Testis (tissue), 3 donors: ENCODE results near the gene MKNK1. TPM values are rescaled to one million over a fixed set of nuclear protein-coding genes. Genes with fewer than 3 reads are reported as not detected.

ENCODE experiments used
- DNase-seq: peaks from one replicate; pipeline ENCODE4 v3.0.0-alpha.2; 2019
- H3K27ac ChIP-seq, 2 donors: fragments of 200-600 bp; sonication (generic); one replicate each; pipeline ENCODE4 v1.5.1; 2019
- H3K27me3 ChIP-seq: fragments of 200-600 bp; sonication (generic); one replicate; pipeline ENCODE4 v1.5.1; 2019
- H3K36me3 ChIP-seq: fragments of 200-600 bp; sonication (generic); one replicate; pipeline ENCODE4 v1.5.1; 2017; ENCODE audit warnings: low read depth; ENCODE audit errors: missing control alignments
- H3K4me1 ChIP-seq: fragments of 200-600 bp; sonication (generic); one replicate; pipeline ENCODE4 v1.5.1; 2019
- H3K4me3 ChIP-seq, 2 donors: fragments of 200-600 bp; sonication (generic); one replicate each; pipeline ENCODE4 v1.5.1; 2017 to 2019
- H3K9me3 ChIP-seq: fragments of 200-600 bp; sonication (generic); one replicate; pipeline ENCODE4 v1.5.1; 2017
- POLR2A ChIP-seq: fragments of 450-650 bp; IDR thresholded peaks from one replicate; pipeline ENCODE4 v1.6.1; 2017; ENCODE audit warnings: antibody characterized with exemption, mild to moderate bottlenecking, moderate library complexity
- WGBS, 2 donors: methylation state at CpG; one replicate each; pipeline ENCODE4 v1.1.5; 2018; 5-methylcytosine and 5-hydroxymethylcytosine counted together
- intact Hi-C: fragments of 100-400 bp; cut with DNase I; formaldehyde crosslinking; loops from one replicate; pipeline ENCODE4 v1.15.1; 2023; ENCODE audit warnings: low total_unique reads
- polyA plus RNA-seq: library from polyadenylated mRNA; stranded (reverse); fragments of 350-450 nt; fragmentation: Illumina TruSeq; extraction: RNeasy Lipid Tissue Mini Kit (QIAGEN cat#74804); gene quantifications from one replicate; pipeline ENCODE4 v1.2.3, GENCODE V29; 2014; ENCODE audit warnings: low read depth, low replicate concordance; ENCODE audit not compliant: insufficient read depth
- total RNA-seq, 2 donors: library from RNA; depleted of rRNA; stranded (reverse); fragments of >200 nt; gene quantifications; one replicate each; pipeline ENCODE4 v1.2.3, GENCODE V29; 2016
- TF ChIP-seq, protein P1 (sequence below), 3 experiments: fragments of 450-650 bp in 2 of 3; fragments of 200-600 bp in 1 of 3; sonication (generic) in 1 of 3; IDR thresholded peaks; one replicate each; pipeline ENCODE4 v1.5.1; 2016 to 2019; ENCODE audit warnings: antibody characterized with exemption in 3 of 3, mild to moderate bottlenecking in 2 of 3, moderate library complexity in 1 of 3

MKNK1 gene
- total and polyA plus RNA-seq, 3 donors from 2014 or later = 30.7 to 55.7 (median 54.6) TPM

DNA sequence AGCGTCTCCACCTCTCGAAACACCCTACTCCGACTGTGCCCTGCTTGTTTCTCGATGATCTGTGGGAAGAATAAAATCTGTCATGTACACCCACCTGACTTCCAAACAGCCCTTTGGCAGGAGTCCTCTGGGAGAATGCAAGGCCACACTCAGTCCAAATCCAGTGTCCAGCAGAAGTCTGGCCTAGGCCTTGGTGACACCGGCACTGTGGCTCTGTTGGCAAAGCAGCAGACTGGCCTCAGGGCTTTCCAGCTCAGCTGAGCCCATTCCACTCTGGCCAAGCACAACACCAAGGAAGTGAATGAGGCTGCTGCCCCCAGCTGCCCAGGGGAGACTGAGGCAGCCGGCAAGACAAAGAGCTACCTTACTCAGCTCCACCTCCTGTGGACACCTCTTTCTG is 27.5 kb downstream of the MKNK1 start:
- TF ChIP-seq, protein P1, sequence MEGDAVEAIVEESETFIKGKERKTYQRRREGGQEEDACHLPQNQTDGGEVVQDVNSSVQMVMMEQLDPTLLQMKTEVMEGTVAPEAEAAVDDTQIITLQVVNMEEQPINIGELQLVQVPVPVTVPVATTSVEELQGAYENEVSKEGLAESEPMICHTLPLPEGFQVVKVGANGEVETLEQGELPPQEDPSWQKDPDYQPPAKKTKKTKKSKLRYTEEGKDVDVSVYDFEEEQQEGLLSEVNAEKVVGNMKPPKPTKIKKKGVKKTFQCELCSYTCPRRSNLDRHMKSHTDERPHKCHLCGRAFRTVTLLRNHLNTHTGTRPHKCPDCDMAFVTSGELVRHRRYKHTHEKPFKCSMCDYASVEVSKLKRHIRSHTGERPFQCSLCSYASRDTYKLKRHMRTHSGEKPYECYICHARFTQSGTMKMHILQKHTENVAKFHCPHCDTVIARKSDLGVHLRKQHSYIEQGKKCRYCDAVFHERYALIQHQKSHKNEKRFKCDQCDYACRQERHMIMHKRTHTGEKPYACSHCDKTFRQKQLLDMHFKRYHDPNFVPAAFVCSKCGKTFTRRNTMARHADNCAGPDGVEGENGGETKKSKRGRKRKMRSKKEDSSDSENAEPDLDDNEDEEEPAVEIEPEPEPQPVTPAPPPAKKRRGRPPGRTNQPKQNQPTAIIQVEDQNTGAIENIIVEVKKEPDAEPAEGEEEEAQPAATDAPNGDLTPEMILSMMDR (IDR thresholded peaks at IDR 0.05) = no peak
- no peak for TF ChIP-seq POLR2A
- no peaks in the 10 kb centered on the region for H3K36me3 ChIP-seq
- no peaks in the 10 kb centered on the region for H3K27me3 ChIP-seq
- intact Hi-C loops = no loop called here
- no peaks in the 10 kb centered on the region for H3K4me1 ChIP-seq
- 76 to 91% methylated on average over 5 to 6 of the region's 6 CpGs for WGBS, 2 donors
- H3K4me3 ChIP-seq = no peak overlapping the region
- H3K27ac ChIP-seq = no peak overlapping the region
- no peak for DNase-seq
- no peaks in the 10 kb centered on the region for H3K9me3 ChIP-seq

DNA sequence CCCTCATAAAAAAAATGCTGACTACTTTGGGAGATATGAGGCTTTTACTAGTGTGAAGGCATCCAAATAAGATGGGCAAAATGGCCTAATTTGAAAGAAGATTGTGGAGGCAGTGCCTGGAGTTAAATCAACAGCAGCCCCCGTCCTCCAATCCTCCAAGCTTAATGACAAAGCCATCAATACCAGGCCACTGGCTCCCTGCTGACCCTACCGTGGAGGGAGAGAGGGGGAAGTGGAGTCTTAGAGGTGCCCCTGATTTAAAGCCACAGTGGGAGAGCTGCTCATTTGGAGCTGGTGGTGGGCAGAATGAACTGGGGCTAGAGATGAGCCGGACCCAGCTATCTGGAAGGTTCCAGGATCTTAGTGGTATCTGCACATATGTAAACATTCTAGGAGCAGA is 28.3 kb downstream of the MKNK1 start:
- 80 to 86% methylated on average over 3 of the region's 3 CpGs for WGBS, 2 donors
- no peak overlapping the region for H3K27ac ChIP-seq
- no peaks in the 10 kb centered on the region for H3K27me3 ChIP-seq
- no peaks in the 10 kb centered on the region for H3K4me1 ChIP-seq
- no peak for TF ChIP-seq POLR2A
- TF ChIP-seq, protein P1 (IDR thresholded peaks at IDR 0.05) = no peak
- no peaks in the 10 kb centered on the region for H3K9me3 ChIP-seq
- H3K36me3 ChIP-seq = no peaks in the 10 kb centered on the region
- H3K4me3 ChIP-seq = no peak overlapping the region
- intact Hi-C loops = no loop called here
- no peak for DNase-seq

DNA sequence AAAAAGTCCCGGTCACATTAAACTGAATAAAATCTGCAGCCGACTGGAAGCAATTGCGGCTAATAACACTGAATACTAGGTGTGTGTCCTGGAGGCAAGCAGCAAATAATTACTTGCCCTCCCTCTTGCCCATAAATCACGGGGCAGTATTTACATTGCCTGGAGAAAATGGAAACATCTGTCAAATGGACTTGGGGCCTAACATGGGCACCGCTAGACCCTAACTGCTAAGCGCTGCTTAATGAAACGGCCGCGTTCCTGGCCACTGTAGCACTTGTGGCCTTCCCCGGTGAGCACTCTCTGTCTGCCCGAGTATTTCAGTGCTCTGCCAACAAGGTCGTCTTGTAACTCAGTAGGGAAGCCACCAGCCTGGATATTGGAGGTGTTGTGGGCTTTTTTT is 28.8 kb downstream of the MKNK1 start:
- 81 to 82% methylated on average over 12 of the region's 12 CpGs for WGBS, 2 donors
- H3K36me3 ChIP-seq = no peaks in the 10 kb centered on the region
- H3K27me3 ChIP-seq = no peaks in the 10 kb centered on the region
- no peak for DNase-seq
- H3K4me1 ChIP-seq = no peaks in the 10 kb centered on the region
- no peak for TF ChIP-seq POLR2A
- TF ChIP-seq, protein P1 (IDR thresholded peaks at IDR 0.05) = no peak
- H3K27ac ChIP-seq = no peak overlapping the region
- no peaks in the 10 kb centered on the region for H3K9me3 ChIP-seq
- no peak overlapping the region for H3K4me3 ChIP-seq
- intact Hi-C loops = no loop called here

DNA sequence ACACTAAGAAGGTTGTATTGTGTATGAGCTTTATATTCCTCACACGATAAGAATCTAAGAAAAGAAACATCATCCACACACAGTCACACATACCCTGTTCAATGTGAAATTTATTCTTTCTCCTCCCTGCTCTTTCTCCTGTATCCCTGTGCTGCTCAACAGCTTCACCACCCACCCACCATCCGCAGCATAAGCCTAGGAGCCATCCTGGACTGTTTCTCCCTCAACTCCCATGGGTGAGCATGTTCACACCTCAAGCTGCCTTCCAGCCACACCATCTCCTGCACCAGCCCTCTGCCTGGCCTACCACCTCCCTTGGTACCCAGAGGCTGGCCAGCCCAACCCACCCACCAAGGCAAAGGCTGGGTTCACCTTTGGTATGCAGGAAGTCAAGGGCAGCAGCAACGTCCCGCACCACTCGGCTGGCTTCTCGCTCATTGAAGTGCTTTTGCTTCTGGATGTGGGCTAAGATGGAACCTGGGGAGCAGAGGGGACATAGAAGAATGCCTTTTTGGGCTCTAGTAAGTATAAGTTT is 32.3 kb downstream of the MKNK1 start:
- H3K4me1 ChIP-seq = no peaks in the 10 kb centered on the region
- TF ChIP-seq, protein P1 (IDR thresholded peaks at IDR 0.05) = no peak
- TF ChIP-seq POLR2A = no peak
- no peak overlapping the region for H3K27ac ChIP-seq
- no peaks in the 10 kb centered on the region for H3K9me3 ChIP-seq
- H3K4me3 ChIP-seq = no peak overlapping the region
- WGBS, 2 donors = 94 to 95% methylated on average over 6 of the region's 6 CpGs
- no peaks in the 10 kb centered on the region for H3K36me3 ChIP-seq
- H3K27me3 ChIP-seq = no peaks in the 10 kb centered on the region
- no peak for DNase-seq
- intact Hi-C loops = no loop called here

DNA sequence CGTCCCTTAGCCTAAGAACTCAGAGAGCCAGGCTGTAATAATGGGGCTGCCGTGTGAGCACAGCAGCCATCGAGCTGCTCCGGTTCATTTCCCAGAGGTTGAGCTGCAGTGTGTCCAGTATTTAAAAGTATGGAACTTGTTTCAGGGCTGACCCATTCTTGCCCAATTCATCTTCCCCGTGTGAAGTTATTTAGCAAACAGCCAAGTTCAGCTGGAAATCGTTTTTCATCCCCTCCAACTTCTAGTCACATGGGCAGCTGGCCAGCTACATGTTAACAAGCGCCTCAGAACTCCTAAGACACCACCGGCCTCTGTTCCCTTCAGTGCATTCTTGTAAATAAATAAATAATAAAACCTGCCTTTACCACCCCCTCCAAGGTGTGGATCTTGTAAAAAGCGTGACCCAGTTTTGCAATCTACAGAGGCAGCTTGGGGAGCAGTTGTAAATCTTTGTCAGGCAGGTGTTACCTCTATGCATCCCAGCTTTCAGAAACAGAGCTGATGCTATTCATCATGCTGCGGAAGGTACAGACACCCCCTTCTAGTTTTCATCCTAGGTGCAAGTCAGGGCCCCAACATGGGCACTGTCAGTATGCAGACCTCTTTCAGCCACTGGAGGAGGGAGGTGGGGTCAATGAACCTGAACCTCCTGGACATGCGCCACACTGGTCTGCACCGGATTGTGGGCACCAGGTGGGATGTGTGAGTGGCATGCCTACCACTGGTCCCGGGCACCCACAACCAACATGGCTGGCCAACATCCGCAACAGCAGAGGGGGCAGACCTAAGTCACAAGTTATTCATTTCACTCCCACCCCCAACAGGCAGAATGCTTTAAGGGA is 34.0 kb downstream of the MKNK1 start:
- DNase-seq = no peak
- H3K36me3 ChIP-seq = no peaks in the 10 kb centered on the region

More for the DNA sequence above, 34.0 kb downstream of the MKNK1 start:
- Histone ChIP-seq H3K4me3 (no peak overlapping the region), H3K27me3 (no peaks in the 10 kb centered on the region), H3K27ac (no peak overlapping the region), H3K9me3 (no peaks in the 10 kb centered on the region), H3K4me1 (no peaks in the 10 kb centered on the region)
- WGBS, 2 donors = 72 to 73% methylated on average over 13 to 14 of the region's 14 CpGs
- TF ChIP-seq, protein P1 (IDR thresholded peaks at IDR 0.05) = no peak
- TF ChIP-seq POLR2A = no peak
- intact Hi-C loops = no loop called here
